Subcutaneous preadipocyte (primary cell): ENCODE data around the gene LAYN. TPM values are rescaled to one million over a fixed set of nuclear protein-coding genes. Genes with fewer than 3 reads are reported as not detected.

ENCODE experiments used
- small RNA-seq: library from RNA; depleted of rRNA; stranded (forward); fragments of <200 nt; gene quantifications from one replicate; pipeline ENCODE3, GENCODE V24; 2012
- total RNA-seq: library from RNA; depleted of rRNA; stranded (reverse); fragments of >200 nt; gene quantifications from 2 replicates; pipeline ENCODE4 v1.2.3, GENCODE V29; 2012

LAYN gene
- total RNA-seq, result 7.7 and 10.2 TPM in 2 replicates

GRCh38 chr11:111540114-111540936, at the start of gene LAYN:
LAYN (plus strand) TSS chr11:111540720; CDS start chr11:111540844, 124 bp downstream.

GRCh38 chr11:111512296-111513239, 28.0 kb upstream of the LAYN start, which contains the start of gene BTG4:
BTG4 (minus strand) TSS chr11:111512386; CDS start chr11:111498776, 13,610 bp downstream.

GRCh38 chr11:111514216-111515031, 26.1 kb upstream of the LAYN start, which contains the start of gene HOATZ:
HOATZ (plus strand) TSS chr11:111514778; CDS start chr11:111514785, 7 bp downstream.

GRCh38 chr11:111601979-111602864, 61.7 kb downstream of the LAYN start, which contains the start of gene SIK2:
SIK2 (plus strand) TSS chr11:111602449; CDS start chr11:111602564, 115 bp downstream.

Small RNA genes lying within 50 kb of the gene (small RNA-seq; reads per million reads assigned to genes)
- gene MIR34B, result 20.2 reads per million, percentile 97 among the genes with 10 or more reads in this experiment
- gene MIR34C, result 26.6 reads per million, percentile 97 among the genes with 10 or more reads in this experiment

Other genes with a start within 250 kb of the LAYN start
- gene POU2AF3, start 242.2 kb upstream of the LAYN start, total RNA-seq, result not detected in 2 replicates
- gene POU2AF1, start 161.4 kb upstream of the LAYN start, total RNA-seq, result not detected in 2 replicates
- gene BTG4, start 28.3 kb upstream of the LAYN start, total RNA-seq, result not detected in 2 replicates
- not detected in 2 replicates for gene HOATZ, start 25.9 kb upstream of the LAYN start, total RNA-seq
- 9.9 and 11.5 TPM in 2 replicates for gene SIK2, start 61.7 kb downstream of the LAYN start, total RNA-seq
- gene PPP2R1B, start 225.7 kb downstream of the LAYN start, total RNA-seq, result 20.2 and 34.8 TPM in 2 replicates